Natural killer cell treated with Interleukin-12 subunit alpha and Interleukin-12 subunit beta and Interleukin-15 and Interleukin-18, amount 100 ng/mL, for 72 hours (primary cell): ENCODE measurements around the gene GIPC3. TPM values are rescaled to one million over a fixed set of nuclear protein-coding genes. Genes with fewer than 3 reads are reported as not detected.

Experiments used
- ATAC-seq, 2 donors: fragments of 150-1000 bp; cut with Tn5 transposase in 1 of 2; sonication (Bioruptor Pico), chemical (Tn5 transposase) in 1 of 2; 2 replicates each; pipeline ENCODE4 v1.10.0; 2021
- DNase-seq: peaks from one replicate; pipeline ENCODE4 v3.0.0; 2022; ENCODE audit warnings: low spot score
- H3K27ac Mint-ChIP-seq, 2 donors: 1 replicate in 1 of 2; 2 replicates in 1 of 2; pipeline ENCODE4 v1.8.0; 2022; ENCODE audit warnings: mixed read lengths in 2 of 2, mild to moderate bottlenecking in 1 of 2, moderate library complexity in 1 of 2
- H3K27me3 Mint-ChIP-seq, 2 donors: 1 replicate in 1 of 2; 2 replicates in 1 of 2; pipeline ENCODE4 v1.8.0; 2022; ENCODE audit warnings: mixed read lengths in 2 of 2
- H3K36me3 Mint-ChIP-seq: one replicate; pipeline ENCODE4 v1.8.0; 2022; ENCODE audit warnings: mixed read lengths
- H3K4me1 Mint-ChIP-seq, 2 donors: 1 replicate in 1 of 2; 2 replicates in 1 of 2; pipeline ENCODE4 v1.8.0; 2022; ENCODE audit warnings: low read depth in 2 of 2, mixed read lengths in 2 of 2, mild to moderate bottlenecking in 1 of 2
- H3K4me3 Mint-ChIP-seq: one replicate; pipeline ENCODE4 v1.8.0; 2022; ENCODE audit warnings: mixed read lengths
- H3K9me3 Mint-ChIP-seq: 2 replicates; pipeline ENCODE4 v1.8.0; 2022; ENCODE audit warnings: mixed read lengths
- total RNA-seq, 2 donors: library from RNA; stranded (reverse); gene quantifications; one replicate each; pipeline ENCODE4 v1.2.3, GENCODE V29; 2022

The GIPC3 gene, protein sequence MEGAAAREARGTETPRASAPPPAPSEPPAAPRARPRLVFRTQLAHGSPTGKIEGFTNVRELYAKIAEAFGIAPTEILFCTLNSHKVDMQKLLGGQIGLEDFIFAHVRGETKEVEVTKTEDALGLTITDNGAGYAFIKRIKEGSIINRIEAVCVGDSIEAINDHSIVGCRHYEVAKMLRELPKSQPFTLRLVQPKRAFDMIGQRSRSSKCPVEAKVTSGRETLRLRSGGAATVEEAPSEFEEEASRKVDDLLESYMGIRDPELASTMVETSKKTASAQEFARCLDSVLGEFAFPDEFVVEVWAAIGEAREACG
- under 1 TPM; 0.25 to 0.40 TPM for total RNA-seq

DNA sequence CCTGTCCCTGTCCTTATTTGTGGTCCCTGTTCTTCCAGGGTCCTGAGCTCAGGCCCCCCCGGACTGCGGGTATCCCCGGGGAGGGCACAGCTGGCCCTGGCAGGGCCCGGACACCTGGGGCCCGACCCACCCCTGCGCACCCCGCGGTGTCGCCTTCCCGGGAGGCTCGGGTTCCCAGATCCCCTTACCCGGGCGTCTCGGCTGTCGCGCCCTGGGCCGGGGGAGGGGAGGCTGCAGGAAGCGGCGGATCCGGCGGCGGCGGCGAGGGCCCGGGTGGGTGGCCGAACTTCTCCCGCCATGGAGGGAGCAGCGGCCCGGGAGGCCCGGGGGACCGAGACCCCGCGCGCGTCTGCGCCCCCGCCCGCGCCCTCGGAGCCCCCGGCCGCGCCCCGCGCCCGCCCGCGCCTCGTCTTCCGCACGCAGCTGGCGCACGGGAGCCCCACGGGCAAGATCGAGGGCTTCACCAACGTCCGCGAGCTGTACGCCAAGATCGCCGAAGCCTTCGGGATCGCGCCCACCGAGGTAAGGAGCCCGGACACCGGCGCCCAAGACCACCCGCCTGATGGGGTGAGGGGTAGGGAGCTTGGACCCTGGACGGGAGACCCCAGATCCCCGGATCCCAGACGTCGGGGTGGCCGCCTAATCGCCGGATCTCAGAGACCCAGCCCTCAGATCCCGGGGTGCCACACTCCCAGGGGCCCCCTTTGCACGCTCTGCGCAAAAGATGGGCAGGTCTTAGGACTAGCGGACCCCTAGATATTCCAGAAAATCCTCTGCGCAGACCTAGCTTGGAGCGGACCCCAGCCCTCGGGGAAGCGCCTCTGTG, at the start of gene GIPC3:
GIPC3 (plus strand) TSS at position 178 of the 826 bp plus-strand sequence; CDS start at position 298, 120 bp downstream.
- H3K4me3 Mint-ChIP-seq, result no peak within 1 kb of the TSS
- no peak for DNase-seq
- H3K4me1 Mint-ChIP-seq, result no peaks in the 10 kb centered on the region
- ATAC-seq, result peak in 1 of 2 donors; percentile 22
- no peaks in the 10 kb centered on the region for H3K9me3 Mint-ChIP-seq
- H3K27ac Mint-ChIP-seq, result no peak within 1 kb of the TSS
- H3K27me3 Mint-ChIP-seq, result no peaks in the 10 kb centered on the region
- H3K36me3 Mint-ChIP-seq, result no peaks in the 10 kb centered on the region

DNA sequence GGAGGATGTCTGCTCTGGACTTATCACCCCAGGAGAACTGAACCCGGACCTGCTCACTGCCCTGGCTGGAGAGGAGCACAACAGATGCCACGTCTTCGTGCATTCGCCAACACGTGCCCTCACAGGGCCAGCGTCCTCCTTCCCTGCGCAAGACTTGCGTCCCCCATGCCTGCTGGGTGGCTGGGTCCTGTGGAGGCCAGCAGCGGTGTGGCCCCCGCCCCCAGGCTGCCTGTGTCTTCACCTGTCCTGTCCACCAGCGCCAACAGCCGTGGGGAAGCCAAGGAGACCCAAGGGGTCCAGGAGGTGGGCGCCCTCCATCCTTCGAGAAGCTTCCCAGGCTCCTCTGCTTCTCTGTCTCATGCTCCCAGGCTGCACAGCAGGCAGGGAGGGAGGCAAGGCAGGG, 49.7 kb upstream of the GIPC3 start:
- peaks cover 0 to 4% of the 10 kb centered on the region in 2 donors for H3K4me1 Mint-ChIP-seq
- no peaks in the 10 kb centered on the region for H3K36me3 Mint-ChIP-seq
- H3K27me3 Mint-ChIP-seq, result no peaks in the 10 kb centered on the region
- ATAC-seq (no peak), DNase-seq (no peak)
- H3K27ac Mint-ChIP-seq, result no peak overlapping the region
- H3K9me3 Mint-ChIP-seq, result no peaks in the 10 kb centered on the region
- no peak overlapping the region for H3K4me3 Mint-ChIP-seq

DNA sequence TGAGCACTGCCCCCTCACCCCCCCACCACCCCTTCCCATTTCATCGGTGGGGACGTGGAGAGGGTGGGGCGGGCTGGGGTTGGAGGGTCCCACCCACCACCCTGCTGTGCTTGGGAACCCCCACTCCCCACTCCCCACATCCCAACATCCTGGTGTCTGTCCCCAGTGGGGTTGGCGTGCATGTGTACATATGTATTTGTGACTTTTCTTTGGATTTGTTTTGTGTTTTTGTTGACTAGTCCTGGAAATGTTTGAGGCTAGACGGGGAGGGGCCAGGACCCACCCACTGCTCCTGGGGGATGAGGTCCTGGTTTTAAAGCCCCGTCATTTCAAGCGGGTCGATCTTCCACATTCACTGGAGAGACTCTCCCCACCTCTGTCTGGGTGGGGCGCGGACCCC, 49.3 kb upstream of the GIPC3 start:
- H3K27ac Mint-ChIP-seq, result no peak overlapping the region
- H3K36me3 Mint-ChIP-seq, result no peaks in the 10 kb centered on the region
- H3K4me3 Mint-ChIP-seq, result no peak overlapping the region

DNA sequence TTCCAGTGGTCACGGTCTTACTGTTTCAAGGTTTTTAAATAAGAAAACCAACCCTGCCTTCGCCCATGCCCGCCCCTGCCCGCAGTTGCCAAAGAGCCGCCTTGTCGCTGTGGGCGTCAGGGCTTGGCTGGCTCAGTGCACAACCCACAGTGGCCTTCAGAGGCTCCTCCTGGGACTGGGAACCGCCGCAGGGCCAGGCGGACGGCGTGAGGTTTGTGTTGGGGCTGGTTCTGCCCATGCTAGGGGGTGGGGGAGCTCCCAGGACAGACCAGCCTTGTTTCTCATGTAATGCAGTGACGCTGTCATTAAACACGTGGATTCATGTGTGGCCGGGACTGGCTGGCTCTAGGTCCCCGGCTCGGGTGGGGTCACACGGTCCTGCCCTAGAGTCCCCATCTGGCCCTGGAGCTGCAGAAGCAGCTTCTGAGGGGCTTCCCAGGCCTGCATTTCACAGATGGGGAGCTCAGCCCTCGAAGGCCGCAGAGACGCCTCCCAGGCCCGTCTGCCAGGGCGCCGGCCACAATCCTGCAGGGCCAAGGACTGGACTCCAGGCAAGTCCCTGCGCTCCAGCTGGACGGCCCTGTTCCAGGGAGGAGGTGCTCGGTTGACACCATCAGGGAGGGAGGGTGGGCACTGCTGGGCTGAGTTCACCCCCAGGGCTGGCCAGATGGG, 48.7 kb upstream of the GIPC3 start:
- Mint-ChIP-seq H3K36me3 (no peaks in the 10 kb centered on the region), H3K27ac (no peak overlapping the region), H3K4me1 (peaks cover 0 to 4% of the 10 kb centered on the region in 2 donors), H3K27me3 (no peaks in the 10 kb centered on the region), H3K4me3 (no peak overlapping the region), H3K9me3 (no peaks in the 10 kb centered on the region)
- ATAC-seq, result no peak
- DNase-seq, result no peak

More for the DNA sequence above, 49.3 kb upstream of the GIPC3 start:
- DNase-seq (no peak), ATAC-seq (no peak)
- Mint-ChIP-seq H3K27me3 (no peaks in the 10 kb centered on the region), H3K4me1 (peaks cover 0 to 4% of the 10 kb centered on the region in 2 donors), H3K9me3 (no peaks in the 10 kb centered on the region)

DNA sequence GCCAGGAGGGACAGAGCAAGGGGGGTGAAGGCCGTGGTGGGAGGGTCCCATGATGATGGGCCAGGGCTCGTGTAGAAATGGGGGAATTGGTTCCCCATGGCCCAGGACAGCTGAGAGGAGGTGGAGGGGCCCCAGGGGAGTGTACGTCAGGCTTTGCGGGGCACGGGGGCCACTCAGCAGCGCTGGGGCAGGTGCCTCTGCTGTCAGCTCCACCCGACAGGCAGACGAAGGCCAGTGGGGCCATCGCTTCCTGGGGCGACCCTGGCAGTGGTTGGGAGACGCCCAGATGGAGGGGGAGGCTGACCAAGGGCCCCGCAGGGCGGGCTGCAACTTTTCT, 48.2 kb upstream of the GIPC3 start:
- no peaks in the 10 kb centered on the region for H3K9me3 Mint-ChIP-seq
- H3K27ac Mint-ChIP-seq, result no peak overlapping the region
- DNase-seq (no peak), ATAC-seq (no peak)
- no peaks in the 10 kb centered on the region for H3K36me3 Mint-ChIP-seq
- no peaks in the 10 kb centered on the region for H3K27me3 Mint-ChIP-seq
- H3K4me1 Mint-ChIP-seq, result peaks cover 0 to 4% of the 10 kb centered on the region in 2 donors
- no peak overlapping the region for H3K4me3 Mint-ChIP-seq

DNA sequence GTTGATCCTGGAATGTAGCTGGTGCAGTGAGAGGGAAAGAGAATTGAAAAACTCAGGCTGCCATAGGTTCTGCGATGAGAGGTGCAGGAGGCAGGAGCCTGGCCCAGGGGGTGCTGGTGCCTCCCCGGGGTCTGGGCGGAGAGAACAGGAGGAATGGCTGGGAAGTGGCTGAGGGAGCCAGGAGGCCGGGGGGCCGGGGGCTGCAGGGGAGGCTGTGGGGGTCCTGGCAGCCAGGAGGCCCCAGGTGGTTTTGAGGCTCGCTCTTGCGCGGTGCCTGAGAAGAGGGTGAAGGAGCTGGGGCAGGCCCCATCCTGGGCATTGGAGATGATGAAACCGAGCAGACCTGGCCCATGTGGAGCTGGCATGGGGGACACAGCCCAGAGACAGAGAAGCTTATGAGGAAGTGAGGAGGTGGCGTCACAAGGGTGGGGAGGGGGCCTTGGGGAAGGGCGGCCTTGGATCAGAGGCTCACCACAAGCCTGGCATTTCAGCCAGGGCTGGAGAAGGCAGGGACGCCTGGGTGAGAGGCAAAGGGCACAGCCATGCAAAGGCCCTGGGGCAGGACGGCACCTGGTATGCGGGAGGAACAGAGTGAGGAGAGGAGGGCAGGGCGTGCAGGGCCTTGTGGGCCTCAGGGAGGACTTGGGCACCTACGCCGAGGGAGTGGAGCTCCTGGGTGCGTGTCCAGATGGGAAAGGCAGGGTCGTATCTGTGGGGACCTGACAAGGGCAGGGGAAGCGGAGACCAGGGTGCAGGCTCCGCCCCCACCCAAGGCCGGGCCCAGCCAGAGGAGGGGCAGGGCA, 47.6 kb upstream of the GIPC3 start:
- Mint-ChIP-seq H3K4me1 (peaks cover 0 to 4% of the 10 kb centered on the region in 2 donors), H3K9me3 (no peaks in the 10 kb centered on the region), H3K27me3 (no peaks in the 10 kb centered on the region), H3K4me3 (no peak overlapping the region), H3K36me3 (no peaks in the 10 kb centered on the region), H3K27ac (no peak overlapping the region)
- DNase-seq (no peak), ATAC-seq (no peak)

DNA sequence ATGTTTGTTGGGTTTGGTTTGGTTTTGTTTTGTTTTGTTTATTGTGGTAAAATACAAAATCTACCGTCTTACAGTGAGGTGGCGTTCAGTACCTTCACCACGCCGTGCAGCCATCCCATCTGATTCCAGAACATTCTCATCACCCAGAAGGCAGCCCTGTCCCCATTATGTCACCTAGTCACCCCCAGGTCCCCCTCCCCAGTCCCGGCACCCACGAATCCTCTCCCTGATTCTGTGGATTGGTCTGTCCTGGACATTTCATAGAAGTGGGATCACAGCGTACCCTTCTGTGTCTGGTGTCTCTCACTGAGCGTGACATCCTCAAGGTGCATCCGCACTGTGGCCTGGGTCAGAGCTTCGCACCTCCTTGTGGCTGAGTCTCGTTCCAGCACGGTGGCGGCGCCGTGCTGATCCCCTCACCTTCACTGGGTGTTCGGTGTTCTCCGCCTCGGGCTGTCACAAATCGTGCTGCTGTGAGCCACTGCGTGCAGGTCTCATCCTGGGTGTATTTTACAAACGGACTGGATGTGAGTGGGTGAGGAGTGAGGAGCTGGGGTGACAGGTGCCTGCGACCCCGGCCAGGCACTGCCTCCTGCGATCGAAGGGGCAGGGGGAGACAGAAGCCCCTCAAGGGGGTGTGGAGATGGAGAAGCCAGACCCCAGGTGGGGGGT, 46.9 kb upstream of the GIPC3 start:
- ATAC-seq, result no peak
- DNase-seq, result no peak
- Mint-ChIP-seq H3K27ac (no peak overlapping the region), H3K36me3 (no peaks in the 10 kb centered on the region), H3K9me3 (no peaks in the 10 kb centered on the region), H3K4me3 (no peak overlapping the region), H3K4me1 (peaks cover 0 to 4% of the 10 kb centered on the region in 2 donors), H3K27me3 (no peaks in the 10 kb centered on the region)

DNA sequence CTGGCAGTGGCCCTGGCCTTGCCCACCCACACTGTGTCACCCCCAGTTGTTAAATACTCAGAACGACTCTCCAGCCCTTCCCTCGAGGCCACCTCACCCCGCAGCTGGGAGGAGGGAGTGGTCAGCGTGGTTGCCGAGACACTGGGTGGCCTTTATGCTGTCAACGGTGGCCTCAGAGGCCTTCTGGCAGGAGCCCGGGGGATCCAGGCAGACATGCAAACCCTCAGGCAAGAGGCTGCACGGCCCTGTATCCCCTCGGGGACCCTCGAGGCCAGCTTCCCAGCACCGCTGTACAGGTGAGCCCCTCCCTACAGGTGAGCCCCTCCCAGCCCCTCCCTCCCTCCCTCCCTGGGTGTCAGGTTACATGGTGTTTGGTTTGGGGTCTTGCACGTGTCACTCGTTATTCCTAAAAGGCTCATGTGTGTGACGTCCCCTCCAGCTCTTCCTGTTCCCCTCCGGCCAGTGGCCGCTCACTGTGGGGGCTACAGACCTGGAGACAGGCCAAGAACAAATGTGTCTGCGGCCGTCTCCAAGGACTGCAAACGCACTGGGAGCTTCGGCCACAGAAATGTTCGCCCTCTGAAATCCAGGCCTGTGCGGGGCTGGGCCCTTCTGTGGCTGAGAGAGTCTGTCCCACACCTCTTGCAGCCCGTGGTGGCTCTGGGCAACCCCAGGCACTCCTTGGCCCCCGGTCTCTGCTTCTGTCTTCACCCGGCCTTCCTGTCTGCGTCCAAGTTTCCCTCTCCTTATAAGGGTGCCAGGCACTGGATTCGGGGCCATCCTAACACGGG, 46.1 kb upstream of the GIPC3 start, which contains the start of gene TEKTIP1:
TEKTIP1 (plus strand) TSS at position 210 of the 791 bp plus-strand sequence; CDS start at position 214, 4 bp downstream.
- no peaks in the 10 kb centered on the region for H3K36me3 Mint-ChIP-seq
- H3K9me3 Mint-ChIP-seq, result no peaks in the 10 kb centered on the region
- no peak within 1 kb of the TSS for H3K27ac Mint-ChIP-seq
- ATAC-seq (no peak), DNase-seq (no peak)
- H3K4me3 Mint-ChIP-seq, result no peak within 1 kb of the TSS
- peaks cover 0 to 4% of the 10 kb centered on the region in 2 donors for H3K4me1 Mint-ChIP-seq
- no peaks in the 10 kb centered on the region for H3K27me3 Mint-ChIP-seq

DNA sequence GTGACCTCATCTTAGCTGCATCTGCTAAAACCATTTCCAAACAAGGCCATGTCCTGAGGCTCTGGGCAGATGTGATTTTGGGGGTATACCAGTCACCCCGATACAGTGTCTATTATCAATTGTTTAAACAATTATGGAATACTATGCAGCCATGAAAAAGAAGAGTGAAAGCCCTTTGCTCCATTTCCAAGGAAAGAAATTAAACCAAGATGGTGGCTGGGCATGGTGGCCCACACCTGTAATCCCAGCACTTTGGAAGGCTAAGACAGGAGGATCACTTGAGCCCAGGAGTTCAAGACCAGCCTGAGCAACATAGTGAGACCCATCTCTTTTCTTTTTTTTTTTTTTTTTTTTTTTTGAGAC, 45.5 kb upstream of the GIPC3 start:
- Mint-ChIP-seq H3K36me3 (no peaks in the 10 kb centered on the region), H3K27me3 (no peaks in the 10 kb centered on the region), H3K9me3 (no peaks in the 10 kb centered on the region), H3K4me1 (peaks cover 0 to 4% of the 10 kb centered on the region in 2 donors), H3K27ac (no peak overlapping the region), H3K4me3 (no peak overlapping the region)
- DNase-seq, result no peak
- no peak for ATAC-seq

DNA sequence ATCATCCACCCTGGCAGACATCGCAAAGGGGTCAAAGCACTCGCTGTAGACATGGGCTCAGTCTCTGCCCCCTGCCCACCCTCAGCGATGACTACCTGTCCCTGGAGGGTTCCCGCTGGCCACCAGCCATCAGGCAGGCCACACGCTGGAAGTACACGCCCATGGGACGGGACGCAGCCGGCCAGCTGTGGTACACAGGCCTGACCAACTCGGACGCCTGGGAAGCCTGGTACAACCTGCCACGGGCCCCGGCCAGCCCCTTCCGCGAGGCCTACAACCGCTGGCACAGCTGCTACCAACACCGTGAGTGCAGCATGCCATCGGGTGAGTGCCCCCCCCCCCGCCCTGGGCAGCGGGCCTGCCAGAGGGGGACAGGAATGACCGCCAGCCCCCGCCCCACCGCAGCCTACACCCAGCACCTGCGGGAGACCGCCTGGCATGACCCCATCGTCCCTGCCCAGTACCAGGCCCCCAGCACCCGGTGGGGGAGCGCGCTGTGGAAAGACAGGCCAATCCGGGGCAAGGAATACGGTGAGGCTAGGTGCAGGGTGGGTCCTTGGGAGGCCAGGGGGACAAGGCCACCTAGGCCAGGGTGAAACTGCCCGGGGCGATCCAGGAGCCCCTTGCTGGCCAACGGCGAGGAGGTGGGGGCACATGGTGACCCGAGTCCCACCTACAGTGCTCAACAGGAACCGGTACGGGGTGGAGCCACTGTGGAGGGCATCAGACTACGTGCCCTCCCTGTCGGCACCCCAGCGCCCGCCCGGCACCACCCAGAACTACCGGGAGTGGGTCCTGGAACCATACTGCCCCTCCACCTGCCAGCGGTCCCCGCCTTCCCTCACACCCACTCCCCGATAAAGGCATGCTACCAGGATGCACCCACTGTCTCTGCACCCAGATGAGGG, 41.9 kb upstream of the GIPC3 start:
- no peaks in the 10 kb centered on the region for H3K27me3 Mint-ChIP-seq
- no peaks in the 10 kb centered on the region for H3K36me3 Mint-ChIP-seq
- no peak for DNase-seq
- no peaks in the 10 kb centered on the region for H3K9me3 Mint-ChIP-seq
- ATAC-seq, result no peak
- no peak overlapping the region for H3K4me3 Mint-ChIP-seq
- H3K27ac Mint-ChIP-seq, result no peak overlapping the region
- H3K4me1 Mint-ChIP-seq, result peaks cover 0 to 14% of the 10 kb centered on the region in 2 donors

DNA sequence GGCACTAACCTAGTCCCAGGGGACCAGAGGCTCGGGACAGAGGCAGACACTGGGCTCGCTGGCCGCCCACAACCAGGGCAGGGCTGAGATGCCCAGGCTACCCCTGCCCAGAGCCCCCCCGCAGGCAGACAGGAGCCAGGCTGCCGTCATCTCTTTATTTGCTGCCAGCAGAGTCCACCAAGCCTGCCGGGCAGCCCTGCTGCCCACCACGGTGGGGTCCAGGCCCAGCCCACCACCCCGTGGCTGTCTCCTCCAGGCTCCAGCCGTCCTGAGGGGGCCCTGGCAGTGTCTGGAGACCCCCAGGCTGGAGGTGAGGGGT, 41.3 kb upstream of the GIPC3 start:
- Mint-ChIP-seq H3K9me3 (no peaks in the 10 kb centered on the region), H3K27me3 (no peaks in the 10 kb centered on the region), H3K36me3 (no peaks in the 10 kb centered on the region), H3K4me1 (peaks cover 0 to 12% of the 10 kb centered on the region in 2 donors), H3K27ac (no peak overlapping the region), H3K4me3 (no peak overlapping the region)
- ATAC-seq (no peak), DNase-seq (no peak)
